PC-3 (cell line): Measurements from ENCODE around the gene MED12. TPM values are rescaled to one million over a fixed set of nuclear protein-coding genes. Genes with fewer than 3 reads are reported as not detected.

ENCODE experiments used
- ATAC-seq: fragments of 200-7000 bp; cut with Tn5 transposase; 2 replicates; pipeline ENCODE4 v1.9.1; 2020; ENCODE audit warnings: mild to moderate bottlenecking, moderate library complexity
- BruUV-seq: library from RNA; stranded (reverse); fragments of 400-500 nt; replicated peaks from 2 replicates; lab custom pipeline; 2021; lab: Mats Ljungman, UMichigan
- CTCF ChIA-PET: fragments of 300-600 bp; sonication (Branson Sonifier 250); formaldehyde crosslinking; loops from one replicate; lab custom pipeline; 2022; ENCODE audit warnings: antibody characterized with exemption; lab: Charles Lee
- POLR2A ChIA-PET: fragments of 300-600 bp; sonication (Branson Sonifier 250); formaldehyde crosslinking; loops from one replicate; lab custom pipeline; 2022; ENCODE audit warnings: antibody characterized with exemption; ENCODE audit not compliant: unreplicated experiment; lab: Charles Lee
- DNase-seq: peaks from one replicate; pipeline ENCODE4 v3.0.0-alpha.2; 2015
- H2AFZ ChIP-seq: fragments of 300-600 bp; sonication (generic); 2 replicates; pipeline ENCODE4 v1.6.0; 2016; ENCODE audit warnings: antibody characterized with exemption, low read length
- H3F3A ChIP-seq: fragments of 300-600 bp; sonication (generic); one replicate; pipeline ENCODE4 v1.6.0; 2017; ENCODE audit warnings: antibody characterized with exemption, low read length, control low read depth, mild to moderate bottlenecking; ENCODE audit not compliant: unreplicated experiment
- H3K27ac ChIP-seq: fragments of 300-600 bp; sonication (generic); 2 replicates; pipeline ENCODE4 v1.5.1; 2016; ENCODE audit warnings: mild to moderate bottlenecking, low read length
- H3K27me3 ChIP-seq: fragments of 300-600 bp; sonication (generic); 2 replicates; pipeline ENCODE4 v1.6.1; 2016; ENCODE audit warnings: low read length, mixed read lengths
- H3K36me3 ChIP-seq: fragments of 300-600 bp; sonication (generic); 2 replicates; pipeline ENCODE4 v1.6.1; 2016; ENCODE audit warnings: low read depth, mixed run types, low read length, mixed read lengths
- H3K4me1 ChIP-seq: fragments of 300-600 bp; sonication (generic); 2 replicates; pipeline ENCODE4 v1.5.1; 2016; ENCODE audit warnings: low read length; ENCODE audit not compliant: insufficient read depth
- H3K4me2 ChIP-seq: fragments of 300-600 bp; sonication (generic); 2 replicates; pipeline ENCODE4 v1.6.0; 2016; ENCODE audit warnings: low read length
- H3K4me3 ChIP-seq: fragments of 300-600 bp; sonication (generic); 2 replicates; pipeline ENCODE4 v1.5.1; 2016; ENCODE audit warnings: mild to moderate bottlenecking, low read length, mixed read lengths
- H3K79me2 ChIP-seq: fragments of 300-600 bp; sonication (generic); 2 replicates; pipeline ENCODE4 v1.6.1; 2017; ENCODE audit warnings: low read length, mixed read lengths
- H3K9ac ChIP-seq: fragments of 300-600 bp; sonication (generic); 2 replicates; pipeline ENCODE4 v1.6.0; 2016; ENCODE audit warnings: mild to moderate bottlenecking, low read length
- H3K9me2 ChIP-seq: fragments of 300-600 bp; sonication (generic); replicated peaks from 2 replicates; pipeline ENCODE4 v1.6.1; 2016; ENCODE audit warnings: mixed run types, low read length, mixed read lengths
- H3K9me3 ChIP-seq: fragments of 300-600 bp; sonication (generic); 2 replicates; pipeline ENCODE4 v1.6.1; 2016; ENCODE audit warnings: low read length, mixed read lengths
- H4K20me1 ChIP-seq: fragments of 300-600 bp; sonication (generic); 2 replicates; pipeline ENCODE4 v1.6.1; 2016; ENCODE audit warnings: low read length, mixed read lengths
- CTCF ChIP-seq: fragments of 300-600 bp; sonication (generic); conservative IDR thresholded peaks from 2 replicates; pipeline ENCODE4 v1.5.1; 2017; ENCODE audit warnings: antibody characterized with exemption, low read depth, mild to moderate bottlenecking, low read length
- EZH2 ChIP-seq: fragments of 300-600 bp; sonication (generic); IDR thresholded peaks from one replicate; pipeline ENCODE4 v1.6.1; 2017; ENCODE audit warnings: antibody characterized with exemption, mild to moderate bottlenecking, low read length; ENCODE audit not compliant: unreplicated experiment
- EZH2phosphoT487 ChIP-seq: fragments of 300-600 bp; sonication (generic); IDR thresholded peaks from 2 replicates; pipeline ENCODE4 v1.6.1; 2018; ENCODE audit warnings: mild to moderate bottlenecking, antibody characterized with exemption, low read length, borderline replicate concordance
- intact Hi-C: fragments of 100-400 bp; cut with micrococcal nuclease; formaldehyde crosslinking; loops from 2 replicates; pipeline ENCODE4 v1.9.0; 2023
- total RNA-seq: library from RNA; depleted of rRNA; stranded (reverse); fragments of >200 nt; gene quantifications from 2 replicates; pipeline ENCODE4 v1.2.3, GENCODE V29; 2014

Gene MED12
- total RNA-seq, 1 experiment from 2014 or later = 45.8 TPM

- DNase-seq (no peak), ATAC-seq (no peak)
- BruUV-seq = no TSS peak
- no peak overlapping the region for H3K4me2 ChIP-seq
- no peaks in the 10 kb centered on the region for H3K4me1 ChIP-seq
- no peaks in the 10 kb centered on the region for H3K27me3 ChIP-seq
- no peaks in the 10 kb centered on the region for H4K20me1 ChIP-seq
- H3K9me2 ChIP-seq = no peaks in the 10 kb centered on the region
- ChIA-PET POLR2A (no interaction called here), CTCF (no interaction called here)
- no peaks in the 10 kb centered on the region for H3K36me3 ChIP-seq
- TF ChIP-seq EZH2 (no peak), CTCF (no peak), EZH2phosphoT487 (no peak)
- H3K27ac ChIP-seq = no peak overlapping the region
- H3K79me2 ChIP-seq = no peaks in the 10 kb centered on the region
- no peak overlapping the region for H2AFZ ChIP-seq
- no peak overlapping the region for H3K9ac ChIP-seq
- no peaks in the 10 kb centered on the region for H3F3A ChIP-seq
- no peaks in the 10 kb centered on the region for H3K9me3 ChIP-seq
- intact Hi-C loops = no loop called here
- H3K4me3 ChIP-seq = no peak overlapping the region
Observed at GRCh38 chrX:71103110-71103983, 15.0 kb upstream of the MED12 start.

GRCh38 chrX:71105628-71106027, 12.8 kb upstream of the MED12 start:
- Histone ChIP-seq H3K4me1 (no peaks in the 10 kb centered on the region), H3K4me2 (no peak overlapping the region), H3K36me3 (no peaks in the 10 kb centered on the region), H2AFZ (no peak overlapping the region), H4K20me1 (no peaks in the 10 kb centered on the region), H3F3A (no peaks in the 10 kb centered on the region), H3K4me3 (no peak overlapping the region), H3K27me3 (no peaks in the 10 kb centered on the region), H3K9me3 (no peaks in the 10 kb centered on the region), H3K9ac (no peak overlapping the region), H3K79me2 (no peaks in the 10 kb centered on the region), H3K27ac (no peak overlapping the region), H3K9me2 (no peaks in the 10 kb centered on the region)
- BruUV-seq = no TSS peak
- intact Hi-C loops = no loop called here
- ChIA-PET CTCF (no interaction called here), POLR2A (no interaction called here)
- ATAC-seq = no peak
- DNase-seq = no peak
- TF ChIP-seq EZH2phosphoT487 (no peak), CTCF (no peak), EZH2 (no peak)

GRCh38 chrX:71106427-71106826, 12.0 kb upstream of the MED12 start, which contains the start of gene CXorf65:
TSS of gene CXorf65 (minus strand) at chrX:71106740. CDS start at chrX:71106556, 184 bp downstream.
- no peak within 1 kb of the TSS for H3K4me2 ChIP-seq
- no peaks in the 10 kb centered on the region for H3K9me3 ChIP-seq
- no peaks in the 10 kb centered on the region for H3K27me3 ChIP-seq
- H2AFZ ChIP-seq = no peak within 1 kb of the TSS
- H4K20me1 ChIP-seq = no peaks in the 10 kb centered on the region
- POLR2A ChIA-PET = no interaction called here
- no peaks in the 10 kb centered on the region for H3K9me2 ChIP-seq
- ATAC-seq (no peak), DNase-seq (no peak)
- no peaks in the 10 kb centered on the region for H3F3A ChIP-seq
- no peaks in the 10 kb centered on the region for H3K36me3 ChIP-seq
- no peak within 1 kb of the TSS for H3K27ac ChIP-seq
- H3K4me3 ChIP-seq = no peak within 1 kb of the TSS
- intact Hi-C loops = no loop called here
- no peaks in the 10 kb centered on the region for H3K4me1 ChIP-seq
- no peak within 1 kb of the TSS for H3K9ac ChIP-seq
- BruUV-seq = no TSS peak
- H3K79me2 ChIP-seq = no peaks in the 10 kb centered on the region
- TF ChIP-seq EZH2phosphoT487 (no peak), CTCF (no peak), EZH2 (no peak)
- CTCF ChIA-PET = no interaction called here
